Neural crest cell (in vitro differentiated cells): ENCODE data around the gene TNIK. TPM values are rescaled to one million over a fixed set of nuclear protein-coding genes. Genes with fewer than 3 reads are reported as not detected.

Experiments used
- DNase-seq: peaks from one replicate; pipeline ENCODE4 v3.0.0; 2021; ENCODE audit warnings: low read depth, mixed read lengths, low spot score
- H3K27ac Mint-ChIP-seq: one replicate; pipeline ENCODE4 v1.8.0; 2021; ENCODE audit warnings: mild to moderate bottlenecking, mixed read lengths; ENCODE audit not compliant: unreplicated experiment
- H3K27me3 Mint-ChIP-seq: 2 replicates; pipeline ENCODE4 v1.8.0; 2021; ENCODE audit warnings: low read depth, mild to moderate bottlenecking, mixed read lengths
- H3K36me3 Mint-ChIP-seq: 2 replicates; pipeline ENCODE4 v1.8.0; 2021; ENCODE audit warnings: low read depth, mild to moderate bottlenecking, mixed read lengths
- H3K4me1 Mint-ChIP-seq: 2 replicates; pipeline ENCODE4 v1.8.0; 2021; ENCODE audit warnings: mixed read lengths
- H3K4me3 Mint-ChIP-seq: one replicate; pipeline ENCODE4 v1.8.0; 2021; ENCODE audit warnings: mild to moderate bottlenecking, mixed read lengths
- H3K9me3 Mint-ChIP-seq: 2 replicates; pipeline ENCODE4 v1.8.0; 2021; ENCODE audit warnings: mixed read lengths
- total RNA-seq: library from RNA; stranded (reverse); gene quantifications from 2 replicates; pipeline ENCODE4 v1.2.1, GENCODE V29; 2021
- TF ChIP-seq, protein P1 (sequence below): fragments of 200-600 bp; sonication (generic); conservative IDR thresholded peaks from 2 replicates; pipeline ENCODE4 v1.5.0; 2021; ENCODE audit warnings: antibody characterized with exemption, mild to moderate bottlenecking

TNIK gene
- total RNA-seq, 1 donor from 2014 or later, result 32.3 TPM

DNA sequence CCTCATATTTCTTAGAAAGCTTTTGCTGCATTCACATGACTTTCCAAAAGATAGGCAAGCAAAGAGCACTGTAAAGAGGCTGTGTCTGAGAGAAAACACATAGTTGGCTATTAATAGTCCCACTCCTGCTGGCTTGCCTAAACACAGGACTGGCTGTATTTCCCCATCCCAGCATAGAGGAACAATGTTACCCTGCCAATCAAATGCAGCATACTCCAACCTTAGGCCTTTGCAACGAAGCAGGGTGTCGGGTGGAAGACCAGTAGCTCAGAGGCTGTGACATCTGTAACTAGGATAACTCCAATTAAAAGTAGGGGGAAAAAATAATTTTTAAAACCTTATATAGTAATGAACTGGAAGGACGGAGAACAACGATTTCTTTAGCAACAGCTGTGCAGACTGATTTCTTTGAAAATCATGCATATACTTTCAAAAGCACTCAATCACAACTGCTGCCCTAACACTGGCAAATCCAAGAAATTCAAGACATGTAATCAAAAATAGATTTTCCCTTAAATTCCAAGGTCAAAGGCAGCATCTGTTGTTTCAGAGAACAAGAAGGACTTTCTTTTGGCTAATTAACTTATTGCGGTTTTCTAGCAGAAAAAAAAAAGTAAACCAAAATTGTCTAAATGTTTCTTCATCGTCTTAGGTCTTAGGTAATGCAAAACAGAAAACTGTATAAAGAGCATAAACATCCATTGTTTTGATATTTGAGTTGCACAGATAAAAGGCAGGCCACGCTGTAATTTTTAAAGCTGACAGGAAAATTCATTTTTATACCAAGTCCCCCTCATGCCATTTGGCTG, 139.3 kb downstream of the TNIK start:
- Mint-ChIP-seq H3K4me3 (peak overlapping the region; percentile 65), H3K27ac (no peak overlapping the region), H3K4me1 (peaks cover 18% of the 10 kb centered on the region), H3K27me3 (no peaks in the 10 kb centered on the region), H3K36me3 (no peaks in the 10 kb centered on the region), H3K9me3 (peaks cover 2% of the 10 kb centered on the region)
- TF ChIP-seq, protein P1, sequence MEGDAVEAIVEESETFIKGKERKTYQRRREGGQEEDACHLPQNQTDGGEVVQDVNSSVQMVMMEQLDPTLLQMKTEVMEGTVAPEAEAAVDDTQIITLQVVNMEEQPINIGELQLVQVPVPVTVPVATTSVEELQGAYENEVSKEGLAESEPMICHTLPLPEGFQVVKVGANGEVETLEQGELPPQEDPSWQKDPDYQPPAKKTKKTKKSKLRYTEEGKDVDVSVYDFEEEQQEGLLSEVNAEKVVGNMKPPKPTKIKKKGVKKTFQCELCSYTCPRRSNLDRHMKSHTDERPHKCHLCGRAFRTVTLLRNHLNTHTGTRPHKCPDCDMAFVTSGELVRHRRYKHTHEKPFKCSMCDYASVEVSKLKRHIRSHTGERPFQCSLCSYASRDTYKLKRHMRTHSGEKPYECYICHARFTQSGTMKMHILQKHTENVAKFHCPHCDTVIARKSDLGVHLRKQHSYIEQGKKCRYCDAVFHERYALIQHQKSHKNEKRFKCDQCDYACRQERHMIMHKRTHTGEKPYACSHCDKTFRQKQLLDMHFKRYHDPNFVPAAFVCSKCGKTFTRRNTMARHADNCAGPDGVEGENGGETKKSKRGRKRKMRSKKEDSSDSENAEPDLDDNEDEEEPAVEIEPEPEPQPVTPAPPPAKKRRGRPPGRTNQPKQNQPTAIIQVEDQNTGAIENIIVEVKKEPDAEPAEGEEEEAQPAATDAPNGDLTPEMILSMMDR, result no peak
- DNase-seq, result peak; percentile 10

GRCh38 chr3:171317171-171317570, 143.0 kb downstream of the TNIK start:
- DNase-seq, result no peak
- peaks cover 42% of the 10 kb centered on the region for H3K4me1 Mint-ChIP-seq

DNA sequence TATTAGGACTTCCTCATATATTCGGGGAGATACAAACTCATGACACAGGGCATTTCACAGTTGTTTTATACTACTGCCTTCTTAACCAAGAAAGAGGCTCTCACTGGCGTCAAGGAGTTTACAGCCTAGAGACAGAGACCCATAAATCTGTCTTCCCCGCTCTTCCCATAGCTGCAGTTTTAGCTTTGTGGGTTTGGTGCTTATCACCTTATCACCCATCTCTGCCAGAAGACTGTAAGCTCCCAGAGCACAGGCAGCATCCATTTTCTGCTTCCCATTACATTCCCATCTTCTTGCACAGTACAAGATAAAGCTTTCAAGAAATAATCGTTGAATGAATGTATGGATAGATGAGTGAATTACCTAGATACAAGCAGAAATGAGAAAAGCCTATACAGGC, 144.3 kb downstream of the TNIK start:
- Mint-ChIP-seq H3K9me3 (no peaks in the 10 kb centered on the region), H3K4me3 (no peak overlapping the region), H3K4me1 (peaks cover 33% of the 10 kb centered on the region), H3K27ac (no peak overlapping the region), H3K27me3 (no peaks in the 10 kb centered on the region), H3K36me3 (no peaks in the 10 kb centered on the region)
- TF ChIP-seq, protein P1, result no peak
- DNase-seq, result no peak

More at GRCh38 chr3:171317171-171317570, 143.0 kb downstream of the TNIK start:
- Mint-ChIP-seq H3K4me3 (no peak overlapping the region), H3K27me3 (no peaks in the 10 kb centered on the region), H3K9me3 (no peaks in the 10 kb centered on the region), H3K27ac (no peak overlapping the region), H3K36me3 (no peaks in the 10 kb centered on the region)
- TF ChIP-seq, protein P1, result no peak

DNA sequence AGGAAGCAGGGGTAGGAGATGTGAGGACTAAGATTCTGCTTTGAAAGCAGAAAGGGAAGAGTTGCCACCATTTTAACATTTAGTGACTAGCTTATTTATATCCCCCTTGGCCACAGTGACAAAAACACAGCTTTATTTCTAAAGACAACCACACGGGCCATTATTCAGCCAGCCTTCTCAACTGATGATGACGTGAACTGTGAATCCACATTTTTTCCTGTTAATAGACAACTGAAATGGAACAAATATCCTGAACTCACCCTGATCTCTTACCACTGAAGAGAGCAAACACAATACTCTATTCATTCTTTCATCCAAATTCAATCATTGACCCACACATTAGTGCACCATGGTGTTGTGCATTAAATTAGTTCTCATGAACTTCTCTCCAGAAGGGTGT, 145.1 kb downstream of the TNIK start:
- peaks cover 25% of the 10 kb centered on the region for H3K4me1 Mint-ChIP-seq
- no peak overlapping the region for H3K4me3 Mint-ChIP-seq
- TF ChIP-seq, protein P1, result no peak
- no peak for DNase-seq
- no peaks in the 10 kb centered on the region for H3K9me3 Mint-ChIP-seq
- H3K27ac Mint-ChIP-seq, result peak overlapping the region; percentile 79
- H3K36me3 Mint-ChIP-seq, result no peaks in the 10 kb centered on the region
- no peaks in the 10 kb centered on the region for H3K27me3 Mint-ChIP-seq

GRCh38 chr3:171314341-171314740, 145.9 kb downstream of the TNIK start:
- DNase-seq, result no peak
- Mint-ChIP-seq H3K4me1 (peaks cover 24% of the 10 kb centered on the region), H3K4me3 (no peak overlapping the region), H3K27me3 (no peaks in the 10 kb centered on the region), H3K27ac (no peak overlapping the region), H3K36me3 (no peaks in the 10 kb centered on the region), H3K9me3 (no peaks in the 10 kb centered on the region)
- TF ChIP-seq, protein P1, result no peak
